T follicular helper cell (primary cell): ENCODE data around the gene HECTD2.
"Not testable (repeated sequence)": the region's sequence is repeated elsewhere in the genome, so short reads cannot be mapped to it uniquely, and the experiment has no call there.

Experiments used
- DNase-seq: peaks from one replicate; pipeline ENCODE4 v3.0.0-alpha.2; 2020; ENCODE audit warnings: low read depth
- total RNA-seq, 2 experiments: gene quantifications; one replicate each; lab custom pipeline; 2026; lab: John Stamatoyannopoulos, UW

Gene HECTD2, protein sequence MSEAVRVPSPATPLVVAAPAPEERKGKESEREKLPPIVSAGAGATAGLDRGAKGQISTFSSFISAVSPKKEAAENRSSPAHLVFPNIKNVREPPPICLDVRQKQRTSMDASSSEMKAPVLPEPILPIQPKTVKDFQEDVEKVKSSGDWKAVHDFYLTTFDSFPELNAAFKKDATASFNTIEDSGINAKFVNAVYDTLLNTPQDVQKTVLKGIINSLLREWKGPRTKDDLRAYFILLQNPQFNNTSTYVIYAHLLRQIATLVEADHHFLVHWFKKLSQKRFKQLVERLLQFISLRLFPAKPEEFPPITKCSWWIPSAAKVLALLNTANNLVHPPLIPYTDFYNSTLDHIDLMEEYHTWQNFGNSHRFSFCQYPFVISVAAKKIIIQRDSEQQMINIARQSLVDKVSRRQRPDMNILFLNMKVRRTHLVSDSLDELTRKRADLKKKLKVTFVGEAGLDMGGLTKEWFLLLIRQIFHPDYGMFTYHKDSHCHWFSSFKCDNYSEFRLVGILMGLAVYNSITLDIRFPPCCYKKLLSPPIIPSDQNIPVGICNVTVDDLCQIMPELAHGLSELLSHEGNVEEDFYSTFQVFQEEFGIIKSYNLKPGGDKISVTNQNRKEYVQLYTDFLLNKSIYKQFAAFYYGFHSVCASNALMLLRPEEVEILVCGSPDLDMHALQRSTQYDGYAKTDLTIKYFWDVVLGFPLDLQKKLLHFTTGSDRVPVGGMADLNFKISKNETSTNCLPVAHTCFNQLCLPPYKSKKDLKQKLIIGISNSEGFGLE
- total RNA-seq: 5.9 to 11.1 reads per million in 2 experiments

GRCh38 chr10:91409869-91410637 lies at the start of gene HECTD2:
TSS of gene HECTD2 (plus strand) at chr10:91410344. CDS start at chr10:91410439, 95 bp downstream.
- peak; percentile 73 for DNase-seq

- DNase-seq: no peak
Observed at GRCh38 chr10:91360461-91360860, 49.7 kb upstream of the HECTD2 start.

- DNase-seq: not testable (repeated sequence)
Observed at GRCh38 chr10:91365519-91365918, 44.6 kb upstream of the HECTD2 start.

DNA sequence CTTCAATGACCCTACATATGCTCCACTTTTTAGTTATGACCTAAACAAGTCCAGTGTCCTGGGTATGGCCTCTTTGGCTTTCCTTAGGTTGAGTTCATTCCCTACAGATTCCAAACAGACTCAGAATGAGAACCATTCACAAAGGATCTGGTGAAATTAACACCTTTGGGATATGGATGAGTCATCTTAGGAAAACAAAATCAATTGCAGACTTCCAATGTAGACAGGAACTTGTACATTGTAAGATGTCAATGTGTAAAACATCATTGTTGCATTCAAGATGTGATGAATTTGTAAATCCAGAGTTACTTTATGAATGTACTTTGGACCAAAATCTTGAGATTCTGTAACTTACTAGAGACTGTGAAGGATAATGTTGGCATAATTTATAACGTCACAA lies 43.4 kb upstream of the HECTD2 start:
- DNase-seq: no peak

DNA sequence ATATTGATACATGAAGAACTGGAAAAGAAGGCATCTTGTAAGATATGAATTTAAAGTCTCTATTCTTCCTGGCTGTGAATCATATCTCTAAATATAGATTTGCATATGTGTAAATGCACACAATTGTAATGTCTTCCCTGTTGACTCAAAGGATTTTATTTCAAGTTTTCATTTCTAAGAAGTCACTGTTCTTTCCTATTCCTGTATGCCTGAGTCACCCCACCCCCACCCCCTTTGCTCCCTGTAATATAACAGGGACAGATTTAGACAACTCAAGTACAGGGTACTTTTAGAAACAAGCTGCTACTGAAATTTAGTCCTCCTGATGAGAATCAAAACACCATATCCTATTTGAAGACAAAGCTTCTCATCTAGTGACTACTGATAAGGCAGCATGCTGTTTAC lies 43.0 kb upstream of the HECTD2 start:
- no peak for DNase-seq

- DNase-seq: no peak
Observed at GRCh38 chr10:91367558-91367957, 42.6 kb upstream of the HECTD2 start.

DNA sequence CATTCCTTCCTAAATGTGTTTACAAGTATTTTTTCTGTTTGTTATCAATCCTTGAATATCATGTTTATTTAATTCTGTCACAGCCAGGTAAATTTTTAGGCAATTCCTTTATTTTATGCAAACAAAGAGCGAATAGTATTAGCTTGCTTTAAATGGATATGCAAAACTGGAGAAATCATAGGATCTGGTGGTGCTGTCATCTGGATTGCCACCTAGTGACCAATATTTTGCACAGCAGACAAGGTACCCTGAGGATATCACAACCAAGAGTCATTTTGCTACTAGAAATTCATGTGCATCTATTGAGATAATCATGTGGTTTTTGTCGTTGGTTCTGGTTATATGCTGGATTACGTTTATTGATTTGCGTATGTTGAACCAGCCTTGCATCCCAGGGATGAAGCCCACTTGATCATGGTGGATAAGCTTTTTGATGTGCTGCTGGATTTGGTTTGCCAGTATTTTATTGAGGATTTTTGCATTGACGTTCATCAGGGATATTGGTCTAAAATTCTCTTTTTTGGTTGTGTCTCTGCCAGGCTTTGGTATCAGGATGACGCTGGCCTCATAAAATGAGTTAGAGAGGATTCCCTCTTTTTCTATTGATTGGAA lies 40.1 kb upstream of the HECTD2 start:
- DNase-seq: not testable (repeated sequence)

DNA sequence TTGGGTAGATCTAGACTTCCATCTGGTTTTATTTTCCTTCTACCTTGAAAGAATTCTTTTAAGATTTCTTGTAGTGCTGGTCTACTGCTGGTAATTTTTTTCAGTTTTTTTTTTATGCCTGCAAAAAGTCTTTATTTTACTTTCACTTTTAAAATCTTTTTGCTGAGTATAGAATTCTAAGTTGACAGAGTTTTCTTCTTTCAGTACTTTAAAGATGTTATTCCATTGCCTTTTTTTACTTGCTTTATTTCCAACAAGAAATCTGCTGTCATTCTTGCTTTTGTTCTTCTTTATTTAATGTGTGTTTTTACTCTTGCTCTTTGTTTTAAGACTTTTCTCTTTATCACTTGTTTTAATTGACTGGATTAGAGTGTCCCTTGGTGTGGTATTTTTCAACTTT lies 36.1 kb upstream of the HECTD2 start:
- no peak for DNase-seq

DNA sequence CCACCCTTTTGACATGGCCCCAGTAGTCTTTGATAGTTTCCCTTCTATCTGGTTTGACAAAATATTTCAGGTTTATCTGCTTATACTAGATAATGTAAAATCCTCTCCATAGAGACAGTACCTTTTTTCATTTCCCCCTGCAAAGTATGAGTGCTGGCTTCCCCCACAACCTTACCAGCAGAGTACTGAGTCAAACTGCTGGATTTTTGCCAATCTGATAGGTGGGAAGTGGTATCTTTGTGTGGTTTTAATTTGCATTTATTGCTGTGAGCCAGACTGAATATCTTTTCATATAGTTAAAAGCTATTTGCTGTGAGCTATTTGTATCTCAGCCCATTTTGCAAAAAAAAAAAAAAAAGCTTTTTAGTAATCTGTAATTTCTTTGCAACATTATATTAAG lies 32.1 kb upstream of the HECTD2 start:
- peak; percentile 6 for DNase-seq

DNA sequence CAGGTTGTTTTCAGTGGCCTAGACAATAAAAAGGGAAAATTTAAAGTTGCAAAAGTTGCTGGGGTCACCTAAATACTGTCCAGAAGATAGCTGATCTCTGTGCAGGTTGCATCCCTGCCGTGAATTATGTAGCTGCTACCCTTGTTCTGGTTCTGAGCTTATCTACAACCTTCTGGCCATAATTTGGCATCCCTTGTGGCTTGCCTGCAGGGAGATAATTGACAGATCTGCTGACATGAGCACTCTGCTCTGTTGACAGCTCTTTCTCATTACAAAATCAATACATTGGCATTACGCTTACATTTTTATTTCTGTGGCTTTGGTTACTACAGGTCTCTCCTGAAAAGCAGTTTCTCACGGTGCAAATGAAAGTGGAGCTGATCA lies 29.3 kb upstream of the HECTD2 start:
- no peak for DNase-seq

GRCh38 chr10:91381257-91381891 lies 28.8 kb upstream of the HECTD2 start:
- DNase-seq: no peak

- DNase-seq: no peak
Observed at GRCh38 chr10:91385306-91386085, 24.6 kb upstream of the HECTD2 start.

DNA sequence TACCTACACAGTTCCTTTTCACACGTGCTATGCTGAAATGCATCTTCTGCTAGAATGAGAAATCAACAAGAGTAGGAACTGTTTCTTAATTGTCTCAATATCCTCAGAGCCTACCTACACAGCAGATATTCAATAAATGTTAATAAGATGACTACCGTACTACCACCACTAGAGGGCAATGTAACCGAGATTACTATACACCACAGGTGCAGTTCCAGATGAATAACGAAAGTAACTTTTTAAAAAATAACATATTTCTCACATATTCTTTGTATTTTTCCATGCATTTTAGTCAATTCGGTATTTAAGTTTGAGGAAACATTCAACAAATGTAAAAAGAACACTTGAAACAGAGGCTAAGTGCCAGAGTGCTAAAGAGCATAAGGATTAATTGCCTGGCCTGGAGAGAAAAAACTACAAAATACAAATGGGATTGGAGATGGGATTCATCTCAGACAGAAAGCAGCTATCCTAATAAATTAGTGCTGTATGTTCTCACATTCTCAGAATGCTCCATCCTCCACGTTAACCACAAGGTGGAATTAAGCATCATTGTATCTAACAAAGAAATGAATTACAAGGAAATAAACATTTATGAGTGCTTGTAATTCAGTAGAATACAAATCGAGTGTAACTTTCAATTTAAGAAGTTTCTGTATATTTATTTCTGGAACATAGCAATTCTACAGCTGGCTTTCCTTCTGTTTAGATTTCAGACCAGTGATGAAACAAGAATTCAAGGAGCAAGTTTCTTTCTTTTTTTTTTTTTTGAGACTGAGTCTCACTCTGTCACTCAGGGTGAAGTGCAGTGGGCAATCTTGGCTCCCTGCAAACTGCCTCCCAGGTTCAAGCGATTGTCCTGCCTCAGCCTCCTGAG lies 20.3 kb upstream of the HECTD2 start:
- DNase-seq: no peak

GRCh38 chr10:91390513-91390825 lies 19.7 kb upstream of the HECTD2 start:
- not testable (repeated sequence) for DNase-seq

DNA sequence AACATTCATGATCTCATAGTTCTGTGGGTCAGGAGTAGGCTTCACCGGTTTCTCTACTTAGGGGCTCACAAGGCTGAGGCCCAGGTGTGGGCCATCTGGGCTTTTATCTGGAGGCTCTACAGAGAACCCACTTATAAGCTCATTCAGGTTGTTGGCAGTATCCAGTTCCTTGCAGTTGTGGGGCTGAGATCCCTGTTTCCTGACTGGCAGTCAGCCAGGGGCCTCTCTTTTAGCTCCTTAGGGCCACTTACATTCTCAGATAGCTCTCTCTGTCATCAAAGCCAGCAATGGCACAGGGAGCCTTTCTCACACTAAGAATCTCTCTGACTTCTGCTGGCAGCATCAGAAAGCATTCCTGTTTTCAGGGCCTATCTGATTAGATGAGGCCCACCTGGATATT lies 18.2 kb upstream of the HECTD2 start:
- DNase-seq: no peak

DNA sequence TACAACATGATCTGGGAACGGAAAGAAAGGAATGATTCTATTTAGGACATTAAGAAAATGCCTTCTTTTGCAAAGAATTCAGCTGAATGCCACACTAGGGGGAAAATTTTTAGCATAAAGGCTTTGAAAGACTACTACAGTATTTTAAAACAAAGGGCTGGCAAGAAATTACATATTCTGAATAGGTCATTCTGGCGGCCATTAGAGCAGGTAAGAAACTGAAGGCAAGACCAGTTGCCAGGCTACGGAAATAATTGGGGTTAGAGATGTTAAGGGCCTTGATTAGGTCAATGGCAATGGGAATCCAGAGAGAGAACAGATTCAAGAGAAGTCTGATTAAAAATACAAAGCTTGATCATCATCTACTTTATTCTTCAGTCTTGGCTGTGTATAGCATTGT lies 3.8 kb upstream of the HECTD2 start:
- no peak for DNase-seq

DNA sequence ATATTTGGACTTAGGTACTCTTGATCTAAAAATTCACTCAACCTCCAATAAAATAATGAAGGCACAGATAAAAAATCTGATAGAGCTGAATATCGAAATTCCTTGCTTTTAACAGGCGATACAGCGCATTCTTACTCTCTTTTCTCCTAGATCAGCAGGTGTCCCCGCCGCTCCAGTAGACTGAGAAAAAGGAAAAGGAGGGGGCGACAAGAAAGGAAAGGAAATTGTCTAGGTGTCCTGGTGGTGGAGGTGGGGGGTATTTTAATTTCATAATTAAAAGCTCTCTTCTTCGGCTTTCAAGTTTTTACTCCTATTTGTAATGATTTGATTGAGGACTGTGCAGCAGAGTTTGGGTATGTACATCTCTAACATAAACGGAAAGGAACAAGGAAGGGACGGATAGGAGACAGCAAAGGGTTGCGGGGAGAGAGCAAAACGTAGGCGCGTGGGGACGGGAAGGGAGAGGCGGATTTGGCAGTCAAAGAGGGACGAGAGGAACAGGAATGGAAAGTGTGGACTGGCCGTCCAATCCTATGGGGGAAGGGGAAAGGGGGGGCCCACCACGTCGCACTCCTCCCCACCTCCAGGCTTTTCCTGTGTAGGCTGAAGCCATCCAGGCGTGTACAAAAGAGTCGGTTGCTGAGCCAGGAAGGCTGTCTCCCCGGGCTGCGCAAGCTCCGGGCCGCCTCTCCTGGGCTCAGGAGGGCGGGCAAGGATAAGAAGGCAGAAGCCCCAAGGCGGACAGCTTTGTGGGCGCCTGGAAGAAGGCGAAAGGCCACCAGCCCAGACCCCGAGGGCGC lies 875 bp upstream of the HECTD2 start:
- DNase-seq: peak; percentile 13

GRCh38 chr10:91410638-91411371 lies 661 bp downstream of the HECTD2 start:
- DNase-seq: no peak
